Suprapubic skin (tissue), 4 donors: ENCODE measurements around the gene COX6B2.

Experiments
- CTCF ChIP-seq, 2 donors: fragments of 200-600 bp in 1 of 2; fragments of 450-650 bp in 1 of 2; sonication (generic) in 1 of 2; IDR thresholded peaks; one replicate each; pipeline ENCODE4 v1.5.1; 2016 to 2019; ENCODE audit warnings: antibody characterized with exemption in 2 of 2, mild to moderate bottlenecking in 1 of 2, moderate library complexity in 1 of 2
- EP300 ChIP-seq: sonication (generic); formaldehyde crosslinking; IDR thresholded peaks from one replicate; pipeline ENCODE4 v1.6.1; 2017; ENCODE audit warnings: antibody characterized with exemption
- POLR2A ChIP-seq, 2 donors: fragments of 450-650 bp; IDR thresholded peaks; one replicate each; pipeline ENCODE4 v1.6.1; 2017; ENCODE audit warnings: antibody characterized with exemption in 2 of 2, mild to moderate bottlenecking in 2 of 2, moderate library complexity in 2 of 2
- POLR2AphosphoS5 ChIP-seq, 3 donors: sonication (generic); formaldehyde crosslinking; IDR thresholded peaks; one replicate each; pipeline ENCODE4 v1.6.1; 2017; ENCODE audit warnings: antibody characterized with exemption in 3 of 3

- no peak for TF ChIP-seq EP300
- no peak for TF ChIP-seq CTCF (IDR thresholded peaks at IDR 0.05)
- no peak for TF ChIP-seq POLR2AphosphoS5 (IDR thresholded peaks at IDR 0.05)
- no peak for TF ChIP-seq POLR2A (IDR thresholded peaks at IDR 0.05)
Measured at GRCh38 chr19:55309448-55309847, 45.1 kb downstream of the COX6B2 start.
